K562 (cell line): ENCODE data around the gene FOSL2. TPM values are rescaled to one million over a fixed set of nuclear protein-coding genes. Genes with fewer than 3 reads are reported as not detected.

ENCODE experiments used
- CCNT2 ChIP-seq: IDR thresholded peaks from 2 replicates; pipeline ENCODE4 v1.6.1; 2011; ENCODE audit warnings: borderline replicate concordance, low read depth, mild to moderate bottlenecking, moderate library complexity, mixed read lengths, low read length; ENCODE audit not compliant: insufficient read length; ENCODE audit errors: extremely low read depth
- E2F6 ChIP-seq, 2 experiments: IDR thresholded peaks; 2 replicates each; pipeline ENCODE4 v1.6.1; 2011; ENCODE audit warnings: borderline replicate concordance in 1 of 2, control low read depth in 1 of 2, low read depth in 1 of 2, low read length in 1 of 2, mild to moderate bottlenecking in 1 of 2, mixed read lengths in 1 of 2, moderate library complexity in 1 of 2; ENCODE audit not compliant: insufficient read depth in 1 of 2, insufficient read length in 1 of 2, poor library complexity in 1 of 2, severe bottlenecking in 1 of 2; ENCODE audit errors: extremely low read depth in 1 of 2
- JUND ChIP-seq, 2 experiments: IDR thresholded peaks; 2 replicates in 1 of 2; 3 replicates in 1 of 2; pipeline ENCODE4 v1.6.1; 2011; ENCODE audit warnings: borderline replicate concordance in 2 of 2, low read depth in 2 of 2, low read length in 2 of 2, improper control_type of control experiment in 1 of 2, missing biosample characterization in 1 of 2, missing genetic modification characterization in 1 of 2, missing genetic modification reagents in 1 of 2
- NFRKB ChIP-seq: fragments of 450-650 bp; IDR thresholded peaks from 2 replicates; pipeline ENCODE4 v1.6.1; 2016; ENCODE audit warnings: low read depth
- NR3C1 ChIP-seq: sonication (generic); formaldehyde crosslinking; IDR thresholded peaks from 2 replicates; pipeline ENCODE4 v1.8.1; 2022; ENCODE audit warnings: missing genetic modification reagents
- SMAD2 ChIP-seq: fragments of 150-350 bp; IDR thresholded peaks from 2 replicates; pipeline ENCODE4 v1.6.1; 2014; ENCODE audit warnings: low read depth, mild to moderate bottlenecking, low read length
- SNIP1 ChIP-seq: fragments of 450-650 bp; IDR thresholded peaks from 2 replicates; pipeline ENCODE4 v1.7.1; 2017; ENCODE audit warnings: low read depth, mild to moderate bottlenecking
- STAT5B ChIP-seq: fragments of 250-450 bp; sonication (Bioruptor Pico); IDR thresholded peaks from 2 replicates; pipeline ENCODE4 v1.8.0; 2021; ENCODE audit warnings: mild to moderate bottlenecking, inconsistent platforms
- polyA plus RNA-seq, 8 experiments: library from polyadenylated mRNA; depleted of rRNA in 4 of 8; stranded (reverse) in 5 of 8; unstranded in 3 of 8; fragments of >200 nt; fragmentation: Nextera tagmentation in 2 of 8; fragmentation: Illumina TruSeq in 1 of 8; extraction: Ambion mirVana in 2 of 8; extraction: Trizol in 1 of 8; gene quantifications; 2 replicates each; pipeline versions ENCODE4 v1.2.1 to v1.2.3, GENCODE V29; 2011 to 2014; ENCODE audit warnings: inconsistent platforms in 1 of 8, missing spikeins in 1 of 8
- total RNA-seq, 7 experiments: library from RNA; depleted of rRNA in 6 of 7; stranded (reverse); fragments of >200 nt in 6 of 7; fragmentation: Illumina TruSeq in 2 of 7; extraction: Trizol in 2 of 7; gene quantifications; 2 replicates each; pipeline versions ENCODE4 v1.2.1 to v1.2.3, GENCODE V29; 2011 to 2021; ENCODE audit warnings: low replicate concordance in 1 of 7
- TF ChIP-seq, protein P1 (sequence below): fragments of 450-650 bp; IDR thresholded peaks from 2 replicates; pipeline ENCODE4 v1.6.1; 2016; ENCODE audit warnings: mild to moderate bottlenecking, moderate library complexity
- TF ChIP-seq, protein P2 (sequence below): fragments of 450-650 bp; IDR thresholded peaks from 2 replicates; pipeline ENCODE4 v1.7.1; 2018; ENCODE audit warnings: mild to moderate bottlenecking, low read depth; ENCODE audit not compliant: partially characterized antibody

The FOSL2 gene
- total and polyA plus RNA-seq, 9 of the 15 experiments (the other 6 are each of a cell fraction or from before 2014, with no cell fraction given): 0.04 to 2.9 (median 0.80) TPM

GRCh38 chr2:28390241-28390745 is 2.4 kb upstream of the FOSL2 start (continued):
- TF ChIP-seq E2F6 (IDR thresholded peaks at IDR 0.05; ENCODE audit: borderline replicate concordance in 1 of 2, extremely low read depth in 1 of 2, insufficient read depth in 1 of 2, insufficient read length in 1 of 2, low read depth in 1 of 2, low read length in 1 of 2, poor library complexity in 1 of 2, severe bottlenecking in 1 of 2) (peak; percentile 50 to 85), SMAD2 (no peak), NR3C1 (CRISPR knock-in tag) (peak; percentile 92), JUND (IDR thresholded peaks at IDR 0.05; ENCODE audit: borderline replicate concordance, low read depth, low read length) (peak; percentile 11; the same call in 1 of the 2 replicates), JUND (tag; IDR thresholded peaks at IDR 0.05; ENCODE audit: borderline replicate concordance, low read depth, low read length) (no peak), NFRKB (no peak), SNIP1 (no peak), STAT5B (no peak), CCNT2 (no peak)
- TF ChIP-seq, protein P1, sequence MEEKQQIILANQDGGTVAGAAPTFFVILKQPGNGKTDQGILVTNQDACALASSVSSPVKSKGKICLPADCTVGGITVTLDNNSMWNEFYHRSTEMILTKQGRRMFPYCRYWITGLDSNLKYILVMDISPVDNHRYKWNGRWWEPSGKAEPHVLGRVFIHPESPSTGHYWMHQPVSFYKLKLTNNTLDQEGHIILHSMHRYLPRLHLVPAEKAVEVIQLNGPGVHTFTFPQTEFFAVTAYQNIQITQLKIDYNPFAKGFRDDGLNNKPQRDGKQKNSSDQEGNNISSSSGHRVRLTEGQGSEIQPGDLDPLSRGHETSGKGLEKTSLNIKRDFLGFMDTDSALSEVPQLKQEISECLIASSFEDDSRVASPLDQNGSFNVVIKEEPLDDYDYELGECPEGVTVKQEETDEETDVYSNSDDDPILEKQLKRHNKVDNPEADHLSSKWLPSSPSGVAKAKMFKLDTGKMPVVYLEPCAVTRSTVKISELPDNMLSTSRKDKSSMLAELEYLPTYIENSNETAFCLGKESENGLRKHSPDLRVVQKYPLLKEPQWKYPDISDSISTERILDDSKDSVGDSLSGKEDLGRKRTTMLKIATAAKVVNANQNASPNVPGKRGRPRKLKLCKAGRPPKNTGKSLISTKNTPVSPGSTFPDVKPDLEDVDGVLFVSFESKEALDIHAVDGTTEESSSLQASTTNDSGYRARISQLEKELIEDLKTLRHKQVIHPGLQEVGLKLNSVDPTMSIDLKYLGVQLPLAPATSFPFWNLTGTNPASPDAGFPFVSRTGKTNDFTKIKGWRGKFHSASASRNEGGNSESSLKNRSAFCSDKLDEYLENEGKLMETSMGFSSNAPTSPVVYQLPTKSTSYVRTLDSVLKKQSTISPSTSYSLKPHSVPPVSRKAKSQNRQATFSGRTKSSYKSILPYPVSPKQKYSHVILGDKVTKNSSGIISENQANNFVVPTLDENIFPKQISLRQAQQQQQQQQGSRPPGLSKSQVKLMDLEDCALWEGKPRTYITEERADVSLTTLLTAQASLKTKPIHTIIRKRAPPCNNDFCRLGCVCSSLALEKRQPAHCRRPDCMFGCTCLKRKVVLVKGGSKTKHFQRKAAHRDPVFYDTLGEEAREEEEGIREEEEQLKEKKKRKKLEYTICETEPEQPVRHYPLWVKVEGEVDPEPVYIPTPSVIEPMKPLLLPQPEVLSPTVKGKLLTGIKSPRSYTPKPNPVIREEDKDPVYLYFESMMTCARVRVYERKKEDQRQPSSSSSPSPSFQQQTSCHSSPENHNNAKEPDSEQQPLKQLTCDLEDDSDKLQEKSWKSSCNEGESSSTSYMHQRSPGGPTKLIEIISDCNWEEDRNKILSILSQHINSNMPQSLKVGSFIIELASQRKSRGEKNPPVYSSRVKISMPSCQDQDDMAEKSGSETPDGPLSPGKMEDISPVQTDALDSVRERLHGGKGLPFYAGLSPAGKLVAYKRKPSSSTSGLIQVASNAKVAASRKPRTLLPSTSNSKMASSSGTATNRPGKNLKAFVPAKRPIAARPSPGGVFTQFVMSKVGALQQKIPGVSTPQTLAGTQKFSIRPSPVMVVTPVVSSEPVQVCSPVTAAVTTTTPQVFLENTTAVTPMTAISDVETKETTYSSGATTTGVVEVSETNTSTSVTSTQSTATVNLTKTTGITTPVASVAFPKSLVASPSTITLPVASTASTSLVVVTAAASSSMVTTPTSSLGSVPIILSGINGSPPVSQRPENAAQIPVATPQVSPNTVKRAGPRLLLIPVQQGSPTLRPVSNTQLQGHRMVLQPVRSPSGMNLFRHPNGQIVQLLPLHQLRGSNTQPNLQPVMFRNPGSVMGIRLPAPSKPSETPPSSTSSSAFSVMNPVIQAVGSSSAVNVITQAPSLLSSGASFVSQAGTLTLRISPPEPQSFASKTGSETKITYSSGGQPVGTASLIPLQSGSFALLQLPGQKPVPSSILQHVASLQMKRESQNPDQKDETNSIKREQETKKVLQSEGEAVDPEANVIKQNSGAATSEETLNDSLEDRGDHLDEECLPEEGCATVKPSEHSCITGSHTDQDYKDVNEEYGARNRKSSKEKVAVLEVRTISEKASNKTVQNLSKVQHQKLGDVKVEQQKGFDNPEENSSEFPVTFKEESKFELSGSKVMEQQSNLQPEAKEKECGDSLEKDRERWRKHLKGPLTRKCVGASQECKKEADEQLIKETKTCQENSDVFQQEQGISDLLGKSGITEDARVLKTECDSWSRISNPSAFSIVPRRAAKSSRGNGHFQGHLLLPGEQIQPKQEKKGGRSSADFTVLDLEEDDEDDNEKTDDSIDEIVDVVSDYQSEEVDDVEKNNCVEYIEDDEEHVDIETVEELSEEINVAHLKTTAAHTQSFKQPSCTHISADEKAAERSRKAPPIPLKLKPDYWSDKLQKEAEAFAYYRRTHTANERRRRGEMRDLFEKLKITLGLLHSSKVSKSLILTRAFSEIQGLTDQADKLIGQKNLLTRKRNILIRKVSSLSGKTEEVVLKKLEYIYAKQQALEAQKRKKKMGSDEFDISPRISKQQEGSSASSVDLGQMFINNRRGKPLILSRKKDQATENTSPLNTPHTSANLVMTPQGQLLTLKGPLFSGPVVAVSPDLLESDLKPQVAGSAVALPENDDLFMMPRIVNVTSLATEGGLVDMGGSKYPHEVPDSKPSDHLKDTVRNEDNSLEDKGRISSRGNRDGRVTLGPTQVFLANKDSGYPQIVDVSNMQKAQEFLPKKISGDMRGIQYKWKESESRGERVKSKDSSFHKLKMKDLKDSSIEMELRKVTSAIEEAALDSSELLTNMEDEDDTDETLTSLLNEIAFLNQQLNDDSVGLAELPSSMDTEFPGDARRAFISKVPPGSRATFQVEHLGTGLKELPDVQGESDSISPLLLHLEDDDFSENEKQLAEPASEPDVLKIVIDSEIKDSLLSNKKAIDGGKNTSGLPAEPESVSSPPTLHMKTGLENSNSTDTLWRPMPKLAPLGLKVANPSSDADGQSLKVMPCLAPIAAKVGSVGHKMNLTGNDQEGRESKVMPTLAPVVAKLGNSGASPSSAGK: peak; percentile 96
- TF ChIP-seq, protein P2, sequence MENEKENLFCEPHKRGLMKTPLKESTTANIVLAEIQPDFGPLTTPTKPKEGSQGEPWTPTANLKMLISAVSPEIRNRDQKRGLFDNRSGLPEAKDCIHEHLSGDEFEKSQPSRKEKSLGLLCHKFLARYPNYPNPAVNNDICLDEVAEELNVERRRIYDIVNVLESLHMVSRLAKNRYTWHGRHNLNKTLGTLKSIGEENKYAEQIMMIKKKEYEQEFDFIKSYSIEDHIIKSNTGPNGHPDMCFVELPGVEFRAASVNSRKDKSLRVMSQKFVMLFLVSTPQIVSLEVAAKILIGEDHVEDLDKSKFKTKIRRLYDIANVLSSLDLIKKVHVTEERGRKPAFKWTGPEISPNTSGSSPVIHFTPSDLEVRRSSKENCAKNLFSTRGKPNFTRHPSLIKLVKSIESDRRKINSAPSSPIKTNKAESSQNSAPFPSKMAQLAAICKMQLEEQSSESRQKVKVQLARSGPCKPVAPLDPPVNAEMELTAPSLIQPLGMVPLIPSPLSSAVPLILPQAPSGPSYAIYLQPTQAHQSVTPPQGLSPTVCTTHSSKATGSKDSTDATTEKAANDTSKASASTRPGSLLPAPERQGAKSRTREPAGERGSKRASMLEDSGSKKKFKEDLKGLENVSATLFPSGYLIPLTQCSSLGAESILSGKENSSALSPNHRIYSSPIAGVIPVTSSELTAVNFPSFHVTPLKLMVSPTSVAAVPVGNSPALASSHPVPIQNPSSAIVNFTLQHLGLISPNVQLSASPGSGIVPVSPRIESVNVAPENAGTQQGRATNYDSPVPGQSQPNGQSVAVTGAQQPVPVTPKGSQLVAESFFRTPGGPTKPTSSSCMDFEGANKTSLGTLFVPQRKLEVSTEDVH: no peak
